PFSK-1 (cell line): ENCODE results near the gene FATE1.

Experiments
- POLR2AphosphoS5 ChIP-seq: IDR thresholded peaks from 2 replicates; pipeline ENCODE4 v1.6.1; 2012; ENCODE audit warnings: low read depth, mild to moderate bottlenecking, control low read depth, low read length, moderate library complexity
- SIN3A ChIP-seq: IDR thresholded peaks from 2 replicates; pipeline ENCODE4 v1.6.1; 2012; ENCODE audit warnings: mild to moderate bottlenecking, low read length, moderate library complexity, borderline replicate concordance; ENCODE audit not compliant: insufficient read depth
- TAF1 ChIP-seq: IDR thresholded peaks from 2 replicates; pipeline ENCODE4 v1.6.1; 2012; ENCODE audit warnings: low read length, control low read depth, borderline replicate concordance; ENCODE audit not compliant: insufficient read depth
- TF ChIP-seq, protein P1 (sequence below), 2 experiments: IDR thresholded peaks; 2 replicates each; pipeline versions ENCODE4 v1.6.1 to v1.8.0; 2011 to 2012; ENCODE audit warnings: low read depth in 2 of 2, low read length in 2 of 2, control low read depth in 1 of 2, inconsistent platforms in 1 of 2, mild to moderate bottlenecking in 1 of 2, moderate library complexity in 1 of 2; ENCODE audit not compliant: insufficient read depth in 1 of 2

GRCh38 chrX:151750511-151750910 is 34.7 kb downstream of the FATE1 start:
- TF ChIP-seq POLR2AphosphoS5 (no peak), SIN3A (no peak), TAF1 (no peak)
- TF ChIP-seq, protein P1, sequence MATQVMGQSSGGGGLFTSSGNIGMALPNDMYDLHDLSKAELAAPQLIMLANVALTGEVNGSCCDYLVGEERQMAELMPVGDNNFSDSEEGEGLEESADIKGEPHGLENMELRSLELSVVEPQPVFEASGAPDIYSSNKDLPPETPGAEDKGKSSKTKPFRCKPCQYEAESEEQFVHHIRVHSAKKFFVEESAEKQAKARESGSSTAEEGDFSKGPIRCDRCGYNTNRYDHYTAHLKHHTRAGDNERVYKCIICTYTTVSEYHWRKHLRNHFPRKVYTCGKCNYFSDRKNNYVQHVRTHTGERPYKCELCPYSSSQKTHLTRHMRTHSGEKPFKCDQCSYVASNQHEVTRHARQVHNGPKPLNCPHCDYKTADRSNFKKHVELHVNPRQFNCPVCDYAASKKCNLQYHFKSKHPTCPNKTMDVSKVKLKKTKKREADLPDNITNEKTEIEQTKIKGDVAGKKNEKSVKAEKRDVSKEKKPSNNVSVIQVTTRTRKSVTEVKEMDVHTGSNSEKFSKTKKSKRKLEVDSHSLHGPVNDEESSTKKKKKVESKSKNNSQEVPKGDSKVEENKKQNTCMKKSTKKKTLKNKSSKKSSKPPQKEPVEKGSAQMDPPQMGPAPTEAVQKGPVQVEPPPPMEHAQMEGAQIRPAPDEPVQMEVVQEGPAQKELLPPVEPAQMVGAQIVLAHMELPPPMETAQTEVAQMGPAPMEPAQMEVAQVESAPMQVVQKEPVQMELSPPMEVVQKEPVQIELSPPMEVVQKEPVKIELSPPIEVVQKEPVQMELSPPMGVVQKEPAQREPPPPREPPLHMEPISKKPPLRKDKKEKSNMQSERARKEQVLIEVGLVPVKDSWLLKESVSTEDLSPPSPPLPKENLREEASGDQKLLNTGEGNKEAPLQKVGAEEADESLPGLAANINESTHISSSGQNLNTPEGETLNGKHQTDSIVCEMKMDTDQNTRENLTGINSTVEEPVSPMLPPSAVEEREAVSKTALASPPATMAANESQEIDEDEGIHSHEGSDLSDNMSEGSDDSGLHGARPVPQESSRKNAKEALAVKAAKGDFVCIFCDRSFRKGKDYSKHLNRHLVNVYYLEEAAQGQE (IDR thresholded peaks at IDR 0.05; ENCODE audit: insufficient read depth in 1 of 2, low read depth in 2 of 2, low read length in 2 of 2) = no peak
